Islet of Langerhans (tissue), 1 donor: ENCODE results near the gene ARMC2.
"Not testable (repeated sequence)": the region's sequence is repeated elsewhere in the genome, so short reads cannot be mapped to it uniquely, and the experiment has no call there.

Source experiments
- FAIRE-seq: peaks from one replicate; lab custom pipeline; 2011; peaks lifted over from hg19 to GRCh38; lab: Jason Lieb, UNC

The ARMC2 gene

DNA sequence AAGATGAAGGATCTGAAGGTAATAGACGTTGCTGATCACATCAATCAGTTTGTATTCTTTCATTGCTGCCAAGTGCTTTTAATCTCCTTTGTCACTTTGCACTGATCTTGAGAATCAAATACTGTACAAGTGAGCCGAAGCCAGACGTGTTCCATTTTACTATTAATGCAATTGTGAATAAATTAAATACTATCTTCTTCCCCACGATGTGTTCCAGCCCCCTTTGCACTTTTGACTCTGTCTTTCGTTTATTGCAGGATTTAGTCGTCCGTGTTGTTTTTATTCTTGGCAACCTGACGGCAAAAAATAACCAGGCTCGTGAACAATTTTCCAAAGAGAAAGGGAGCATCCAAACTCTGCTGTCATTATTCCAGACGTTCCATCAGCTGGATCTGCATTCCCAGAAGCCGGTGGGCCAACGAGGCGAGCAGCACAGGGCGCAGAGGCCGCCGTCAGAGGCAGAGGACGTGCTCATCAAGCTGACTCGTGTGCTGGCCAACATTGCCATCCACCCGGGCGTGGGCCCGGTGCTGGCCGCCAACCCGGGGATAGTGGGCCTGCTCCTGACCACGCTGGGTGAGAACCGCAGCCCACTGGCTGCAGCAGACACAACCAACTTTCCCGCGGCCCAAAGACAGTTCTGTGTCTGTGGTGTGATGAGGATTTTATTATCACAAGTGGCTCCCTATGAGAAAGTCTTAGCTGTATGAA, 104.7 kb downstream of the ARMC2 start:
- no peak for FAIRE-seq

DNA sequence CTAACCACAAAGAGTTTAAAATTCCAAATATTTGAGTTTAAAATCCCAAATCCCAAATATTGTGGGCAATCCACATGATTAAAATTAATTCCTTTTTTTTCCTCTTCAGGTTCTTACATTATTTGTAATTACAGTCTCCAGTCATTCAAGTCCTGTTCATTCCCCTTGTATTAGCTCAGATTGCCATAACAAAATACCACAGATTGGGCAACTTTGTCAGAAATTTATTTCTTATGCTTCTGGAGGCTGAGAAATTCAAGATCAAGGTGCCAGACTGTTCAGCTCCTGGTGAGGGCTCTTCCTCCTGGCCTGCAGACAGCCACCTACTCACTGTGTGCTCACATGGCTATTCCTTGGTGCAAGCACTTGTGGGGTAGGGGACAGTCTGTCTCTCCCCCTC, 105.5 kb downstream of the ARMC2 start:
- FAIRE-seq: no peak

DNA sequence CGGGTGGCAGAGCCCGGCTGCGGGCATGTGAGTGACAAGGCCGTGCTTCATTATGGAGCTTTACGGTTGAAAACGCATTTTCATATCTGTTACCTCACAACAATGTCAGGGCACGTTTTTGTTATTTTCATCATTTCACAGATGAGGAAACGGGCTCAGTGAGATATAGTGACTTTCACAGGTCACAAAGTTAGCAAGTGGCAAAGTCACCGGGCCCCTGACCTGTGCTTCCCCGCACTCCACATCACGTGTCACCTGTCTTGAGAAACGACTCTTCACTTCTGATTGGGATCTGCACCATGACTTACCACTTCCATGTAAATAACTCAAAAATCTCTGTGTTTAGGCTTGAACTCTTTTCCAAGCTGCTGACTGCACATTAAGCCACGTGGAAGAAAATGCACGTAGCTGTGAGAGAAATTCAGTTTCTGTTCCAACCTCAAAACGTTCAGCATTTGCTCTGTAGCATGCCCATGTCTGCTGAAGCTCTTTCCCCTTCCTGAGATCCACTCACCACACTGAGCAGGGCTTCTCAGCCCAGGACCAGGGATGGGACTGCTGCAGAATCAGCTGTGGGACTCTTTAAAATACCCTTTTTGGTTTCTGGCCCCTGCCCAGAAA, 107.2 kb downstream of the ARMC2 start:
- no peak for FAIRE-seq

DNA sequence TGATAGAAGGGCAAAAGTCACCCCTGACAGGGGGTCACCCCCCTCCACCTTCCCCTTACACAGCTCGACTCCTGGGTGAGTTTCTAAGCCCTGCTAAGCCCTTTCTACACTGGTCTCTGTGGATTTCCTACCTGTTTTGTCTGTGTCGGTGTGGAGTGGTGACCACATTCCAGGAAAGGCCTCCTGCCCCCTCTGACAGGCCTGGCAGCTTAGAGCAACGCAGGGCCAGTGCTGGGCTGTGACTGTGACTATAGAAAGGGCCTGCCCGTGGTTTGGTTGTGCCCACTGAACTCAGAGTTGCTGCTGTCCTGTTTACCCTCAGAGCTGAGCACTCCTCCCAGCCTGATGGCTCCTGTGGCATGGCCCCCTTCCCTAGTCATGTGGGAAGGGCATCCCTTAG, 109.0 kb downstream of the ARMC2 start:
- no peak for FAIRE-seq

DNA sequence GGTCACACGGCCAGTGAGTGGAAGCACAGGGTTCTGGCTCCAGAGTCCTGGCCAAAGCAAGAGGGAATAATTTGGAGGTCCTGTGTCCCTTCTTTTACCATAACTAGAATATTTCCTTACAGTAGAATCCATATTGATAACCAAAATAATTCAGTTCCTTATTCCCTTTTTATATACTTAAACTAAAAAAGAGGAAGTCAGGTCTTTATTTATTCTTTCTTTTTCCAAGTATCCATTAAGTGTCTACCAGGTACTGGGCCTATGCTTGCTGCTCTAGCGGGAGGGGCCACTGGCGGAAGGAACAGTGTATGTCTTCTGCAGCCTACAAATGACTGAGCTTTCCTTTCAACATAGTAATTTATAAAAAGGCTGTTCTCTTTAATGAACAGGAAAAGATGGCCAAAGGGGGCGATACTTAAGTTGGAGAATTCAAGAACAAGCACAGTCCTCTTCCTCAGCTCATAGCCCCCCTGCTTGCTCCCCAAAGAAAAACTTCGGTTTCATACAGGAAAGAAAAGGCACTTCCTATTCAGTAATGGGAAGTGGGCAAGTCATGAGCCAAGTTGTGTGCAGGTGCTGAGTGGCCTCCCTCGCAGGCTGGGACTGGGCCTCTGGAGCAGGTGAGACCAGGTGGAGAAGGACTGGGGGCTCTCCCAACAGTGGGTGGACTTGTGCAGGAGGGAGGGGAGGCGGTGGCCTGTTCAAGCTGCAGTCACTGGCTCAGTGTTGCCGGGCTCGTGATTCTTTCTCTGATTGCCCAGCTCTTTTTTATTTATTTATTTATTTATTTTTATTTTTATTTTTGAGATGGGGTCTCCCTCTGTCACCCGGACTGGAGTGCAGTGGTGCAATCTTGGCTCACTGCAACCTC, 110.9 kb downstream of the ARMC2 start:
- no peak for FAIRE-seq

DNA sequence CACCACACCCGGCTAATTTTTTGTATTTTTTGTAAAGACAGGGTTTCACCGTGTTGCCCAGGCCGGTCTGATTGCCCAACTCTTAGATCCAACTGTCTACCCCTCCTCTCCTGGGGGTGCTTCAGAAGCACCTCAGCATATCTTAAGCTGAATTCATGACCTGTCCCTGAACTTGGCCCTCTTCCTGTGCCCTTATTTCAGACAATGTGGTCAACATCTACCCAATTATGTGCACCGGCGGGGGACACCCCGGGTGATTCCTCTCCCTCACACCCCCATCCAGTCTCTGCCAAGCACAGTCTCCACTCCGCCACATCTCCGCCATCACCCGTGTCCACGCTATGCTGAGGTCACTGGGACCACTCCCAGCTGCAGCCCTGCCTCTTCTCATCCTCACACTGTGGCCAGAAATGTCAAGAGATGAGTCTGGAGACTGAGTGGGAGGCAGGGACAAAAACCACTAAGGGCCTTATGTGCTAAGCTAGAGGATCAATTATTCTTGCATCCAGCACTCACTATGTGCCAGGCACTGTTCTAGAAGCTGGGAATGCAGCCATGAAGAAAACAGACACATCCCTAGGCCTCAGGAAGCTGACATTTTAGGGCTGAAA, 111.9 kb downstream of the ARMC2 start:
- FAIRE-seq: no peak

DNA sequence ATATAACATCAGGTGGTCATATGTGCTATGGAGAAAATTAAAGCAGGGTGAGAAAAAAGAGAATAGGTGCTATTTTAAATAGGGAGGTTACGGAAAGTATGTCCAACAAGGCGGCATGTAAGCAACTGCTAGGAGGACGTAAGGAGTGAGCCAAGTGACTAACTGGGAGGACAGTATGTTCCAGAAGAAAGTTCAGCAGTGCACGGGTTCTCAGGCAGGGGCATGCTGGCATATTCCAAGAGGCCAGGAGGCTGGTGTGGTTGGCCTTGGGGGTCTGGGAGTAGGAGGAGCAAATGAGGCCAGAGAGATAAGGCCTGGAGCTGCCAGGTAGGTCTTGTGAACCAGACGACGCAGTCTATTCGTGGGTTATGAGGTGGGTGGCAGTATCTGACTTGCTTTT, 112.4 kb downstream of the ARMC2 start:
- no peak for FAIRE-seq

DNA sequence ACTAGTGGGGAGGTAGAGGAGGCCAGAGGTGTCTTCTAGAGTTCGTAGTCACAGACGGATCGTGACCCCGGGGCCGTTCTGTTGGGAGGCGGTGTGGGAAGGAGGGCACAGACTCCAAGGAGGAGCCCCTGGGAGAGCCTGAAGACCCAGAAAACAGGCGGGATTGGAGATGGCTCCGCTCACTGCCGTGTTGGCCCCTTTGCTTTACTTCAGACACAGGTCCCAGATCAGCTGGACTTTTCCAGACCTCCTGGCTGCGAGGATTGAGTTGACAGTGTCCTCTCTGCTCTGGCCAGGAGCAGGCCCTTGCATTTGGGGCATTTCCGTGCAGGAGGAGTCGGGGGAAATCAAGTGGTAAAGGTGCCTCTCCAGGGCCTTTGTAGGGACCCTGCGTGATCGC, 112.9 kb downstream of the ARMC2 start:
- no peak for FAIRE-seq

DNA sequence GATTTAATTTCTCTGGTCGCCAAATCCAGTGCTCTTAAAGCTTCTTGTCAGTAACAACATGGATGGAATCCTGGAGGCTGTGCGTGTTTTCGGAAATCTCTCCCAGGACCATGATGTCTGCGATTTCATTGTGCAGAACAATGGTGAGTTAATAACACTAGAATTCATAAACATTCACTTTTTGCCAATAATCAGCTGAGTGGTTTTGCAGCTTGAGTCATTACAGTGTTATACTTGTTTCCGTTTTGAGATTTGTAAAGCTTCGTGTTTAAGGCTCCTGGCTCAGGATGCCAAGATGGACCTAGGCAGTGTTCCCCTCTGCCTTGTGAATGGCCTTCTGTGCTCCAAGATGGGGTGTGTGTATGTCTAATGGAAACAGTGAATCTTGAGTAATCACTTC, 113.8 kb downstream of the ARMC2 start:
- no peak for FAIRE-seq

DNA sequence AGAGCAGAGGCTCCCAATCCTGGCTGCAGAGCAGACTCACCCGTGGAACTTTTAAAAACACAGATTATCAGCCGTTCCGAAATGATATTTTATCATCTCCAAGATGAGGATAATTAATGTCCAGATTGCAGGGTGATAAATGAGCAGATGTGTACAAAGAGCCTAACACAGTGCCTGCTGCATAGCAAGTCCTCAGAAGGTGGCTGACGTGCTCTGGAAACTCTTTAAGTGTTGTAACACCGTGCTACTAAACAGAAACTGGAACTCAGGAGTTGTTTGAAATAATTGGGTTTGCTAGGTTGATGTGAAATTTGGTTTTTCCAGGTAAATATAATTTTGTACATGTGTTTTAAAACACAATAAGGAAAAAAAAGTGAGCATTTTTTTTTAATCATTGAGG, 118.0 kb downstream of the ARMC2 start:
- no peak for FAIRE-seq

DNA sequence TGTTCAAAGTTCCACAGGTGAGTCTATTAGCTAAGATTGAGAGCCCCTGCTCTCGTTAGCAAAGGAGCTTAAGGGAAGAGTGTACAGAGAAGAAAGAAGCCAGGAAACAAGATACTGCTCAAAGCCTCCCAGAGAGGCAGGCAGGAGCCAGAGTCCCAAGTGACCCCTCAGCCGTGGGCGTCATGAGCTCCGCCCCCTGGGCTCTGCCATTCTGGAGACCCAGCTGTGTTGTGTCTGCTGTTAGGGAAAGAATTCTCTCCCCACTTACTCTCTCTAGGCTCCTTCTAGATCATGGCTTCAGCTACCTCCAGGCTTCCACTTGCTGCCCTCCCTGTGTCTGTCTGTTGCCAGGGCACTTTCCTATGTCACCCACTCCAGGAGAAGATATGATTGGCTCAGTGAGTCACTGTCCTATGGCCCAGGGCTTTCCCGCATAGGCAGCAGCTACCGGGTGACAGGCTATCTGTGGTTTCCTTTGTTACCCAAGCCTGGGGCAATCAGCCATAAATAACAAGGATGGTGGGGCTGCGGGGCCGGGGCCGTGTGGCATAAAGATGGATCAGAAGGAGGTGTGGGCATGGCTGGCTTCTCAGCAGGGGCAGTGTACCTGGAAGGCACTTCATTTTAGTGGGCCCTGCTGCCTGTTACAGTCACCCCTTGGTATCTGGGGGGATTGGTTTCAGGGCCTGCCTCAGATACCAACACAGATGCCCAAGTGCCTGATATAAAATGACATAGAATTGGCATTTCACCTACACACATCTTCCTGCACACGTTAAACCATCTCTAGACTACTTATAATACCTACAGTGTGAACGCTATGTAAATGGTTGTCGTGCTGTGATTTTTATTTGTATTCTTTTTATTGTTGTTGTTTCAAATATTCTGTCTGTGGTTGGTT, 118.9 kb downstream of the ARMC2 start:
- FAIRE-seq: no peak

DNA sequence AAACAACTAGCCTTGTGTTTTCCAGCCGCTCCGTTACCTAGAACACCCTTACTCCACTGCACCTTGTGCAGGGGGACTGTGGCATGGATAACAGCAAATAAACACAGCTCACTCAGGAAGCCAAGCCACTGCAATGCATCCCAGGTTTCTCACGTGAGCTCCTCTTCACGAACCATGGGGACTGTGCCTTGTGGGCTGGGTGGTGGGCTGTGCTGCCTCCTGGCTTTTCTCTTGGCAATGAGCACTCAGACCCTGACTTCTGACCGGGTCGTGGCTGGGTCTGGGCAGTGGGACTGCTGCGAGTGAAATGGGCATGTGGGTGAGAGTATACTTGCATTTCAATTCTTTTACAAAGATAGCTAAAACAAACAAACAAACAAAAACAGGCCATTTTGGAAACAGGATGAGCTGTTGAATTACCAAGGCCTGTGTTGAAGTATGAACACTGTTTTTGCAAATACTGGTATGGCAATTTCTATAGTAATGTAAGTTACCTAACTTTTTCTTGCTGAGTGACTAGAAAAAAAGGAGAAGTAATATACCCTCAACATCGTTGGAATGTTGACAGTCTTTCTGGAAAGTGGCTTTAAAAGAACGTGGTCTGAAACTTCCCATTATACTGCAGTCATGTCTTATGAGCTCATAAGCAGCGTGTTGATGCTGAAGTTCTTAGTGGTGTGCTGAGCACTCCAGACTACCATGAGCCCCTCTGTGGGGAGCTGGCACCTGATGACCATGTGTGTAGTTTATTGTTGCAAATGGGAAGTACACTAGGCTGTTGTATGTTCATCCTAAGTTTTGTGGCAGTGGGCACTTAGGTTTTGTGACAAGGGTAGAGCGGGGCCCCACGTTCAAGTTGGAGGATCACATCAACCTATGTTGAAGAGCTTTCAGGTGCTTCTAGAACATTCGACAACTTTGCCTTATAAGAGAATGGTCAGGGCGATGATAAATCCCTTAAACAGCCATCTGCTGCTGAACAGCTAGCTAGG, 120.4 kb downstream of the ARMC2 start:
- FAIRE-seq: no peak

DNA sequence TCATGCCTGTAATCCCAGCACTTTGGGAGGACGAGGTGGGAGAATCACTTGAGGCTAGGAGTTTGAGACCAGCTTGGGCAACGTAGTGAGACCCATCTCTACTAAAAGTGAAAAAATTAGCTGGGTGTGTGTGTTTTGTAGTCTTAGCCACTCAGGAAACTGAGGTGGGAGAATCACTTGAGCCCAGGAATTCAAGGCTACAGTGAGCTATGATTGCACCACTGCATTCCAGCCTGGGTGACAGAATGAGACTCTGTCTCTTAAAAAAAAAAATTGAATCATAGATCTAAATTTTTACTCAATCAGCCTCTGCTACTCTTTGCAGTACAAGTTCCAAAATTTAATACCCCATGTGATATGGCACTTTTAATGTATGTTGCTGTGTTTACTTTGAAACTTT, 121.6 kb downstream of the ARMC2 start:
- no peak for FAIRE-seq

DNA sequence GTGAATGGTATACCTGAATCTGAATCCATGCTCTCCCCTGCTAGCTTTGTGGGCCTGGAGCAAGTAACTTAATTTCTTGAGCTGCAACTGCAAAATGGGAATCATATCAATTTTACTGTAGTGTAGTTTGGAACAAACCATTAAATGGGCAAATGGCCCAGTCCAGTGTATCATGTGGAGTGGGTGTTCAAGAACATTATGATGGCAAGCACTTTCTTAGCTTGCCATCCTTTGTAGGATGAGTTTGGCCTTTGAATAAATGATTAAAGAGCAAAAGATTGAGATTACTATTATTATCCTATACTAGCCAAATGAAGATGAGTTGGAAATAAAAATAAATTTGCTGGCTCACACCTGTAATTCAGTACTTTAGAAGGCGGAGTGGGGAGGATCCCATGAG, 126.0 kb downstream of the ARMC2 start:
- no peak for FAIRE-seq

DNA sequence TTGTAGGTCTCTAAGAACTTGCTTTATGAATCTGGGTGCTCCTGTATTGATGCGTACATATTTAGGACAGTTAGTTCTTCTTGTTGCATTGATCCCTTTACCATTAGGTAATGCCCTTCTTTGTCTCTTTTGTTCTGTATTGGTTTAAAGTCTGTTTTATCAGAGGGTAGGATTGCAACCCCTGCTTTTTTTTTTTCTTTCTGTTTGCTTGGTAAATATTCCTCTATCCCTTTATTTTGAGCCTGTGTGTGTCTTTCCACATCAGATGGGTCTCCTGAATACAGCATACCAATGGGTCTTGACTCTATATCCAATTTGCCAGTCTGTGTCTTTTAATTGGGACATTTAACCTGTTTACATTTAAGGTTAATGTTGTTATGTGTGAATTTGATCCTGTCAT, 130.4 kb downstream of the ARMC2 start:
- not testable (repeated sequence) for FAIRE-seq

DNA sequence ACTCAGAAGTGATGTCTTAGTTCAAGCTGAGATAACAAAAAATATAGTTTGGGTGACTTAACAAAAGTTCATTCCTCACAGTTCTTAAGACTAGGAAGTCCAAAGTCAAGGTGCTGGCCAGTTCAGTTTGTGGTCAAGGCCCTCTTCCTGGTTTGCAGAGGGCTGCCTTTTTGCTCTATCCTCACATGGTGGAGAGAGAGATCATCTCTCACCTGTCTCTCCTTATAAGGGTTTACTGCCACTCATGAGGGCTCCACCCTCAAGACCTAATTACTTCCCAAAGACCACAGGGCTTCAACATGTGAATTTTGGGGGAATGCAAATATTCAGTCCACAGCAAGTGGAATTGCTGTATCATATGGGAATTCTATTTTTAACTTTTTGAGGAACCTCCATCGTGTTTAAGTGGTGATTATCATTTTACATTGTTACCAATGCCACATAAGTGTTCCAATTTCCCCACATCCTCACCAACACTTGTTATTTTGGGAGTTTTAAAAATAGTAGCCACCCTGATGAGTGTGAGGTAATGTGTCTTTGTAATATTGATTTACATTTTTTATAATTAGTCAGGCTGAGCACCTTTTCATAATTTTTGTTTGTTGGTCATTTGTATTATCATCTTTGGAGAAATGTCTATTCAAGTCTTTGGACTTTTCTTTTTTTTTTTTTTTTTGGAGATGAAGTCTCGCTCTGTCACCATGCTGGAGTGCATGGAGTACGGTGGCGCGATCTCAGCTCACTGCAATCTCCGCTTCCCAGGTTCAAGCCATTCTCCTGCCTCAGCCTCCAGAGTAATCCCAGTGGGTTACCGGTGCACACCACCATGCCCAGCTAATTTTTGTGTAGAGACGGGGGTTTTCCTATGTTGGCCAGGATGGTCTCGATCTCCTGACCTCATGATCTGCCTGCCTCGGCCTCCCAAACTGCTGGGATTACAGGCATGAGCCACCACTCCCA, 134.2 kb downstream of the ARMC2 start:
- no peak for FAIRE-seq

DNA sequence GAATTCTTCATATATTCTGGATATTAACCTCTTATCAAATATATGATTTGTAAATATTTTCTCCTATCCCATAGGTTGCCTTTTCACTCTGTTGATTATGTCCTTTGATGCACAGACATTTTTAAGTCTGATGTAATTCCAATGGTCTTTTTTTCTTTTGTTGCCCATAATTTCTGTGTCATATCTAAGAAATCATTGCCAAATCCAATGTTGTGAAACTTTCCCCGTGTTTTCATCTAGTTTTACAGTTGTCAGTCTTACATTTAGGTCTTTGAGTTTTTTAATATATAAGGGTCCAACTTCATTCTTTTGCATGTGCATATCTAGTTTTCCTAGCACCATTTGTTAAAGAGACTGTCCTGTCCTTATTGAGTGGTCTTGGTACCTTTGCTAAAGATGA, 134.9 kb downstream of the ARMC2 start:
- no peak for FAIRE-seq

DNA sequence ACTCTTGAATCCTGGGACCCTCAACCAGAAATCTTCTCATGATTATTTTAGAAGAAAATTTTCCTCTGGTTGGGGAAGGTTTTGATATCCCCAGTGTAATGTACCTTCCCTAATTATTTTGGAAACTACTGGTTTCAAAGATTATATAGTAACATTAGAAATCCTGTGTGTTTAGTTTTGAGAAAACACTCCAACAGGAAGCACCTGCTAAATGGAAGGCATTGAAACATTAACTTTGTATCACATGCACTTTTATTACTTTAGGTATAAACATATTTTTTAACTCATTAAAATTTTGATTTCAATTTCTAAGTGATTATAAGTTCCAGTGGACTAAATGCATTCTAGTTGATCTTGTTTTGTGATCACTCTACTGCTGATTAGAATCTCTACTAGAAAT, 137.1 kb downstream of the ARMC2 start:
- peak; percentile 71 for FAIRE-seq

DNA sequence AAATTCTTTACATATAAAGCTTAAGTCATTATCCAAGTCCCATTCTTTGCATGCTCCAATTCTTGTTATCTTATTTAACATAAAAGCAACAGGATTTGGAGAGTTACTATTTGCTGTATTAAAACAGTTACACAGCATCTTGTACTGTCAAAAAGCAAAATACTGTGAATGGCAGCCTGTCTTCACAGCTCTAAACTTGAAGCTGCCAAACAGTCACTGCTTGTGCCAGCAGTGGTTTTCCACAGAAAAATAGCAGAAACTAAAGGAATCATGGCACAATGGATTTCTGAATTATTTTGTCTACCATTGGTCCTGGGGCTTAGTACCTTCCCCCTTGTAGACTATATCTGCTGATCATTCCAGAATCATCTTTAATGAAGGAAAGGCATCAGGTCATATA, 138.9 kb downstream of the ARMC2 start:
- no peak for FAIRE-seq
